Kidney (tissue), 14 donors: ENCODE measurements around the gene HIPK2. TPM values are rescaled to one million over a fixed set of nuclear protein-coding genes. Genes with fewer than 3 reads are reported as not detected.

Experiments used
- DNase-seq, 5 donors: peaks; one replicate each; pipeline ENCODE4 v3.0.0-alpha.2; 2013 to 2020
- FAIRE-seq: peaks from 2 replicates; lab custom pipeline; 2012; peaks lifted over from hg19 to GRCh38; lab: Jason Lieb, UNC
- H3K27ac ChIP-seq, 2 donors: one replicate each; pipeline ENCODE4 v1.7.0; 2013; ENCODE audit warnings: low read depth in 2 of 2, low read length in 2 of 2, inconsistent platforms in 1 of 2
- H3K27me3 ChIP-seq: one replicate; pipeline ENCODE4 v1.7.1; 2013; ENCODE audit warnings: low read length, inconsistent platforms; ENCODE audit not compliant: control insufficient read depth, insufficient read depth
- H3K36me3 ChIP-seq, 3 donors: one replicate each; pipeline versions ENCODE4 v1.7.0 to v1.7.1; 2013; ENCODE audit warnings: low read length in 3 of 3, control low read depth in 1 of 3, inconsistent platforms in 1 of 3; ENCODE audit not compliant: insufficient read depth in 3 of 3, control insufficient read depth in 2 of 3
- H3K4me1 ChIP-seq, 3 donors: one replicate each; pipeline versions ENCODE4 v1.7.0 to v1.7.1; 2013; ENCODE audit warnings: low read length in 3 of 3, inconsistent platforms in 1 of 3, low read depth in 1 of 3; ENCODE audit not compliant: control insufficient read depth in 2 of 3, insufficient read depth in 2 of 3
- H3K4me3 ChIP-seq, 3 donors: one replicate each; pipeline versions ENCODE4 v1.7.0 to v1.8.1; 2013; ENCODE audit warnings: low read length in 3 of 3, control low read depth in 1 of 3, inconsistent platforms in 1 of 3
- H3K9ac ChIP-seq, 3 donors: one replicate each; pipeline versions ENCODE4 v1.7.0 to v1.7.1; 2013; ENCODE audit warnings: low read length in 3 of 3, control low read depth in 1 of 3, inconsistent platforms in 1 of 3
- H3K9me3 ChIP-seq, 3 donors: one replicate each; pipeline versions ENCODE4 v1.7.0 to v1.7.1; 2013; ENCODE audit warnings: low read length in 3 of 3, control low read depth in 1 of 3, inconsistent platforms in 1 of 3; ENCODE audit not compliant: control insufficient read depth in 2 of 3, insufficient read depth in 1 of 3
- CTCF ChIP-seq: IDR thresholded peaks from 3 replicates; pipeline ENCODE4 v1.5.1; 2012; ENCODE audit warnings: mild to moderate bottlenecking, moderate library complexity, borderline replicate concordance; ENCODE audit not compliant: insufficient read depth; ENCODE audit errors: extremely low read depth
- intact Hi-C: fragments of 100-400 bp; cut with DNase I; formaldehyde crosslinking; loops from one replicate; pipeline ENCODE4 v1.11.1; 2022
- polyA plus RNA-seq: library from polyadenylated mRNA; stranded (reverse); fragments of 350-450 nt; fragmentation: Illumina TruSeq; extraction: RNeasy Lipid Tissue Mini Kit (QIAGEN cat#74804); gene quantifications from one replicate; pipeline ENCODE4 v1.2.3, GENCODE V29; 2014; ENCODE audit warnings: low read depth, low replicate concordance; ENCODE audit not compliant: insufficient read depth
- total RNA-seq: library from RNA; stranded (reverse); fragmentation: NEBNext Ultra II Directional; extraction: Animal tissue kit (Norgen Biotek cat#: 25700); gene quantifications from one replicate; pipeline ENCODE4 v1.2.1, GENCODE V29; 2021
- donor health status: control.
- donor health status: control.
- donor health status: control.
- donor health status: control.
- donor health status: control.
- donor health status: DM: yes; HTN: yes; CAD: no.
- donor health status: Normal renal cell carcinoma (clear cell type).

Gene HIPK2
- total and polyA plus RNA-seq, 2 donors from 2014 or later: 9.6 to 153 TPM

- intact Hi-C loops: no loop called here
- no peak overlapping the region for H3K27ac ChIP-seq
- no peaks in the 10 kb centered on the region for H3K4me1 ChIP-seq
- no peak for TF ChIP-seq CTCF
- FAIRE-seq (no peak), DNase-seq (no peak)
- no peaks in the 10 kb centered on the region for H3K36me3 ChIP-seq
- H3K4me3 ChIP-seq: no peak overlapping the region
- H3K9ac ChIP-seq: no peak overlapping the region
- no peaks in the 10 kb centered on the region for H3K9me3 ChIP-seq
- no peaks in the 10 kb centered on the region for H3K27me3 ChIP-seq
Observed at GRCh38 chr7:139534096-139534495, 243.7 kb downstream of the HIPK2 start.

GRCh38 chr7:139532636-139533155, 245.1 kb downstream of the HIPK2 start:
- H3K4me3 ChIP-seq: no peak overlapping the region
- H3K36me3 ChIP-seq: no peaks in the 10 kb centered on the region
- no peak overlapping the region for H3K27ac ChIP-seq
- no peak overlapping the region for H3K9ac ChIP-seq
- no peaks in the 10 kb centered on the region for H3K4me1 ChIP-seq
- no peak for TF ChIP-seq CTCF
- FAIRE-seq: no peak
- H3K27me3 ChIP-seq: no peaks in the 10 kb centered on the region
- H3K9me3 ChIP-seq: no peaks in the 10 kb centered on the region
- intact Hi-C loops: no loop called here
- DNase-seq: no peak

- H3K4me1 ChIP-seq: no peaks in the 10 kb centered on the region
- H3K4me3 ChIP-seq: no peak overlapping the region
- no peak for TF ChIP-seq CTCF
- no peaks in the 10 kb centered on the region for H3K27me3 ChIP-seq
- no peaks in the 10 kb centered on the region for H3K36me3 ChIP-seq
- no peak overlapping the region for H3K9ac ChIP-seq
- no peaks in the 10 kb centered on the region for H3K9me3 ChIP-seq
- intact Hi-C loops: no loop called here
- no peak for FAIRE-seq
- DNase-seq: no peak
- H3K27ac ChIP-seq: no peak overlapping the region
Observed at GRCh38 chr7:139531094-139531493, 246.7 kb downstream of the HIPK2 start.
